Measurements from ENCODE around the gene TYW1. TPM values are rescaled to one million over a fixed set of nuclear protein-coding genes. Genes with fewer than 3 reads are reported as not detected.
"Not testable (repeated sequence)": the region's sequence is repeated elsewhere in the genome, so short reads cannot be mapped to it uniquely, and the experiment has no call there.

TYW1 gene
- total RNA-seq, 5 donors from 2014 or later (not counting 1 experiment from before 2014, with no cell fraction given), result 20.1 to 26.7 (median 22.7) TPM

DNA sequence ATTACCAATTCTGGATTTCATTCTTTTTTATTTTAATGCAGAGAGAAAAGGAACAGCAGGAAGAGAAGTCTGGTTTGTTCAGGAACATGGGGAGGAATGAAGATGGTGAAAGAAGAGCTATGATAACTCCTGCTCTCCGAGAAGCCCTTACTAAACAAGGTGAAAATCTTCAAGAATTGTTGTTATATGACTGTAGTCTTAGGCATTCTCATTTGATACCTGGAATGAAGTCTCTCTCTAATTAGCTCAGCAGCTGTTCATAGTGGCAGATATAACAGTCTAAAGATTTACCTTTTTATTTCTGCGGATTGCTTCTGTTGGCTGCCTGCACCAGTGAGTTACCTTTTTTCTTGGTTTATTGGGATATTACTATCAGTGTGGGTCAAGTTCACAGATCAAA lies 53.3 kb downstream of the TYW1 start:
- H3K4me1 ChIP-seq (ENCODE audit: control insufficient read depth in 1 of 2, extremely low read depth in 1 of 2, insufficient read depth in 2 of 2, low read length in 2 of 2); H3K4me3 ChIP-seq (ENCODE audit: control insufficient read depth in 1 of 2, extremely low read depth in 1 of 2, low read length in 1 of 2); H3K27ac Mint-ChIP-seq; H3K27me3 Mint-ChIP-seq; POLR2A ChIA-PET; H3K36me3 ChIP-seq (ENCODE audit: control insufficient read depth in 2 of 2, extremely low read depth in 1 of 2, insufficient read depth in 1 of 2, low read length in 1 of 2); DNase-seq; CTCF ChIA-PET; H3K4me3 Mint-ChIP-seq; ATAC-seq (replicated peaks in 1 of 4); H3K9me3 ChIP-seq; H3K27me3 ChIP-seq (replicated peaks in 1 of 2; ENCODE audit: control insufficient read depth in 2 of 2, extremely low read depth in 1 of 2, insufficient read depth in 2 of 2, low read length in 1 of 2); H3K27ac ChIP-seq (ENCODE audit: low read length): not testable (repeated sequence)
- peaks cover 3 to 12% (median 5%) of the 10 kb centered on the region in 3 donors for H3K9me3 Mint-ChIP-seq
- no CpG with 5 or more reads among the region's 2 CpGs for WGBS (ENCODE audit: insufficient coverage)
- peaks cover 58% of the 10 kb centered on the region for H3K36me3 Mint-ChIP-seq
- peaks cover 25 to 31% (median 30%) of the 10 kb centered on the region in 3 donors for H3K4me1 Mint-ChIP-seq

DNA sequence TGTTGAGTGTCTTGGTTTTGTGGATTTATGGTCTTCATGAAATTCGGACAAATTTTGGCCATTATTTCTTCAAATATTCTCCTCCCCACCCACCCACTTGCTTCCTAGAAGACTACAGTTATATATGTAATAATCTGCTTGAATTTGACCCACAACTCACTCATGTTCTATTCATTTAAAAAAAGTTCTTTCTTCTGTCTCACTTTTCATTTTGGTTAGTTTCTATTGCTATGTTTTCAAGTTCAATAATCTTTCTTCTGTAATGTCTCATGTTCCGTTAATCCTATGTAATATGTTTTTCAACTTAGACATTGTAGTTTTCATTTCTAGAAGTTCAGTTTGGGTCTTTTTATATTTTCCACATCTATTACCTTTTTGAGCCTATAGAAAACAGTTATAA lies 55.5 kb downstream of the TYW1 start:
- POLR2A ChIA-PET, result interaction anchor here in 1 of 2 donors (0.6 kb wide), 1 partner anchor 485 kb away, joined by 3 read pairs; no protein-coding TSS in a partner anchor
- not testable (repeated sequence) for H3K27ac Mint-ChIP-seq; H3K9me3 ChIP-seq; H3K4me3 ChIP-seq (ENCODE audit: control insufficient read depth in 1 of 2, extremely low read depth in 1 of 2, low read length in 1 of 2); H3K27me3 ChIP-seq (replicated peaks in 1 of 2; ENCODE audit: control insufficient read depth in 2 of 2, extremely low read depth in 1 of 2, insufficient read depth in 2 of 2, low read length in 1 of 2); ATAC-seq (replicated peaks in 1 of 4); DNase-seq; H3K4me3 Mint-ChIP-seq; H3K4me1 ChIP-seq (ENCODE audit: control insufficient read depth in 1 of 2, extremely low read depth in 1 of 2, insufficient read depth in 2 of 2, low read length in 2 of 2); H3K36me3 ChIP-seq (ENCODE audit: control insufficient read depth in 2 of 2, extremely low read depth in 1 of 2, insufficient read depth in 1 of 2, low read length in 1 of 2); H3K27ac ChIP-seq (ENCODE audit: low read length); H3K27me3 Mint-ChIP-seq
- H3K36me3 Mint-ChIP-seq, result peaks cover 61% of the 10 kb centered on the region
- CTCF ChIA-PET, result interaction anchor here in 1 of 2 donors (0.6 kb wide), 1 partner anchor 493 kb away, joined by 3 read pairs; no protein-coding TSS in a partner anchor
- H3K9me3 Mint-ChIP-seq, result peaks cover 3 to 12% (median 5%) of the 10 kb centered on the region in 3 donors
- H3K4me1 Mint-ChIP-seq, result peaks cover 15 to 23% (median 16%) of the 10 kb centered on the region in 3 donors
- WGBS (ENCODE audit: insufficient coverage), result no CpG with 5 or more reads among the region's 2 CpGs

DNA sequence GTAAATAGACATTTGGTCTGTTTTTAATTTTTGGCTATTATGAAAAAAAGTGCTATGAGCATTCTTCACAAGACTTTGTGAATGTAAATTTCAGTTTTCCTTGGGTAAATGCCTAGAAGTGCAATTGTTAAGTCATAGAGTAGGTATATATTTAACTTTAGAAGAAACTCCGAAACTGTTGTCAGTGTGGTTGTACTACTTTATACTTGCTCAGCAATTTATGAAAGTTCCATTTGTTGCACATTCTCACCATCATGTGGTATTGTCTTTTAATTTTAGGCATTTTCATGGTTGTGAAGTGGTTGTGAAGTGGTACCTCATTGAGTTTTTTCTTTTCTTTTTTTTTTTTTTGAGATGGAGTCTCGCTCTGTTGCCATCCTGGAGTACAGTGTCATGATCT lies 60.0 kb downstream of the TYW1 start:
- no peaks in the 10 kb centered on the region for H3K27me3 Mint-ChIP-seq
- Histone ChIP-seq H3K4me1 (ENCODE audit: control insufficient read depth in 1 of 2, extremely low read depth in 1 of 2, insufficient read depth in 2 of 2, low read length in 2 of 2) (no peaks in the 10 kb centered on the region), H3K27me3 (replicated peaks in 1 of 2; ENCODE audit: control insufficient read depth in 2 of 2, extremely low read depth in 1 of 2, insufficient read depth in 2 of 2, low read length in 1 of 2) (no peaks in the 10 kb centered on the region), H3K27ac (ENCODE audit: low read length) (no peak overlapping the region), H3K4me3 (ENCODE audit: control insufficient read depth in 1 of 2, extremely low read depth in 1 of 2, low read length in 1 of 2) (no peak overlapping the region), H3K9me3 (no peaks in the 10 kb centered on the region), H3K36me3 (ENCODE audit: control insufficient read depth in 2 of 2, extremely low read depth in 1 of 2, insufficient read depth in 1 of 2, low read length in 1 of 2) (peaks cover 0 to 17% of the 10 kb centered on the region in 2 donors)
- WGBS (ENCODE audit: insufficient coverage), result no CpG with 5 or more reads among the region's 2 CpGs
- ATAC-seq (replicated peaks in 1 of 4) (no peak), DNase-seq (no peak)
- H3K36me3 Mint-ChIP-seq, result peaks cover 54% of the 10 kb centered on the region
- H3K4me3 Mint-ChIP-seq, result no peak overlapping the region
- CTCF ChIA-PET, result no interaction called here
- H3K4me1 Mint-ChIP-seq, result peaks cover 0 to 13% (median 9%) of the 10 kb centered on the region in 3 donors
- no peak overlapping the region for H3K27ac Mint-ChIP-seq
- POLR2A ChIA-PET, result no interaction called here
- peaks cover 3 to 8% (median 5%) of the 10 kb centered on the region in 3 donors for H3K9me3 Mint-ChIP-seq

DNA sequence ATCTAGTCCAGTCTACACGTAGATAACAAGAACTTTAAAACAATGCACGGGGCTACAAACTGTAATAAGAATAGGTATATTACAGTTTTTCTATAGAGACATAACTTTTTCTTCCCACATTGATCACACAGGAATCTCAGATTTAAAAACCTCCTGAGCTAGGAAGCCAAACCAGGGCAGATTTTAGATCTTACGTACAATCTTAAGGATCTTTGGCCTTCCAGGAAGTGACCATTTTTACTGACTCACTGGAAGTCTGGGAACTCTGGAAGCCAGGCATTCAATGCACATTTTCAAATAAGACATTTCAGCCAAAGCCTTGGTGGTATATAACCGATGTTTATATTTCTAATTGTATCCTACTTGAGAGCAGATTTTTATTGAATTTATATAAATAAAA lies 64.7 kb downstream of the TYW1 start:
- DNase-seq; CTCF ChIA-PET; H3K36me3 ChIP-seq (ENCODE audit: control insufficient read depth in 2 of 2, extremely low read depth in 1 of 2, insufficient read depth in 1 of 2, low read length in 1 of 2); ATAC-seq (replicated peaks in 1 of 4); H3K27me3 ChIP-seq (replicated peaks in 1 of 2; ENCODE audit: control insufficient read depth in 2 of 2, extremely low read depth in 1 of 2, insufficient read depth in 2 of 2, low read length in 1 of 2); H3K27ac Mint-ChIP-seq; H3K4me3 Mint-ChIP-seq; POLR2A ChIA-PET; H3K9me3 ChIP-seq; H3K4me3 ChIP-seq (ENCODE audit: control insufficient read depth in 1 of 2, extremely low read depth in 1 of 2, low read length in 1 of 2); H3K9me3 Mint-ChIP-seq; H3K4me1 Mint-ChIP-seq; H3K4me1 ChIP-seq (ENCODE audit: control insufficient read depth in 1 of 2, extremely low read depth in 1 of 2, insufficient read depth in 2 of 2, low read length in 2 of 2); H3K27ac ChIP-seq (ENCODE audit: low read length); H3K27me3 Mint-ChIP-seq: not testable (repeated sequence)
- WGBS (ENCODE audit: insufficient coverage), result no CpG with 5 or more reads among the region's 4 CpGs
- peaks cover 51% of the 10 kb centered on the region for H3K36me3 Mint-ChIP-seq

DNA sequence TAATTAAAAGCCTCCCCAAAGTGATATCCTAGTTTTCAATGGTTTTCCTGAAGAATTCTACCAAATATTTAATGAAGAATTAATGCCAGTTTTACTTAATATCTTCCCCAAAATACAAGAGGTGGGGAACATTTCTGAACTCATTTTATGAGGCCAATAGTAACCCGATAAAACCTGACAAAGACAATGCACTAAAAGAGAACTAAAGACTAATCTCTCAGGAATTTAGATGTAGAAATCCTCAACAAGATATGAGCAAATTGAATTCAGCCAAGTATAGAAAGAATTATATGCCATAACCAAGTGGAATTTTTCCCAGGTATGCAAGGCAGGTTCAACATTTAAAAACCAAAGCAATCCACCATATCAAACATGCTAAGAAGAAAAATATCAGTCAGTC lies 66.2 kb downstream of the TYW1 start:
- H3K27ac Mint-ChIP-seq; DNase-seq; ATAC-seq (replicated peaks in 1 of 4); H3K4me1 ChIP-seq (ENCODE audit: control insufficient read depth in 1 of 2, extremely low read depth in 1 of 2, insufficient read depth in 2 of 2, low read length in 2 of 2); H3K9me3 ChIP-seq; H3K27me3 Mint-ChIP-seq; H3K4me1 Mint-ChIP-seq; CTCF ChIA-PET; H3K9me3 Mint-ChIP-seq; H3K27ac ChIP-seq (ENCODE audit: low read length); H3K27me3 ChIP-seq (replicated peaks in 1 of 2; ENCODE audit: control insufficient read depth in 2 of 2, extremely low read depth in 1 of 2, insufficient read depth in 2 of 2, low read length in 1 of 2); H3K4me3 Mint-ChIP-seq; POLR2A ChIA-PET; H3K4me3 ChIP-seq (ENCODE audit: control insufficient read depth in 1 of 2, extremely low read depth in 1 of 2, low read length in 1 of 2): not testable (repeated sequence)
- no CpG with 5 or more reads among the region's 1 CpG for WGBS (ENCODE audit: insufficient coverage)
- H3K36me3 Mint-ChIP-seq, result peaks cover 58% of the 10 kb centered on the region
- H3K36me3 ChIP-seq (ENCODE audit: control insufficient read depth in 2 of 2, extremely low read depth in 1 of 2, insufficient read depth in 1 of 2, low read length in 1 of 2), result peaks cover 0 to 11% of the 10 kb centered on the region in 2 donors

DNA sequence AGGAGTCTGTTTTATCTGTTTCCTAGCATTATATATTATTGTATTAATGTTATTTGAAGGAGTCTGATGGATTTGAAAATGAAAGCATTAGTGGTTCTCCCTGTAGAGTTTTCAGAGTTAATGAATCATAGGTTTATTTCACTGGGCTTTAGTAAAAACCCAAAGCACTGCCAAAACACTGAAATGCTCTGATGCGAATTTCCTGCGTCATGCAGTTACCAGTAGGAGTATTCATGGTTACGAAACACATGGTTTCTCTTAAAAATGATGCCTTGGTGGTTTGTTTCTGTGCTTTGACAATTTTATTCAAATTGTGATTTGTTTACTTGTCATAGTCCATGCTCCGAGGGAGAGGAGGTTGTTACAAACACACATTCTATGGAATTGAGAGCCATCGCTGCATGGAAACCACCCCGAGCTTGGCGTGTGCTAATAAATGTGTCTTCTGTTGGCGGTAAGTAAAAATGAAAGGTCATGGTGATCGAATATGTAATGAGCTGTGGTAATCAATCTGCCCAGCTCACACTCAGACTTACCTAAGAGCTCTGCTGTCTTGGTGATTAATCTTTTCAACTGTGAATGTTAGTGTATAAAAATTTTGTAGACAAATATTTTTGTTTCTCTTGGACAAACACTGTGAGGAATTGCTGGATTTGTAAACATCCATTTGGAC lies 70.5 kb downstream of the TYW1 start:
- peaks cover 3 to 14% (median 10%) of the 10 kb centered on the region in 3 donors for H3K9me3 Mint-ChIP-seq
- H3K27ac Mint-ChIP-seq; H3K4me1 ChIP-seq (ENCODE audit: control insufficient read depth in 1 of 2, extremely low read depth in 1 of 2, insufficient read depth in 2 of 2, low read length in 2 of 2); H3K4me3 Mint-ChIP-seq; ATAC-seq (replicated peaks in 1 of 4); H3K27ac ChIP-seq (ENCODE audit: low read length); H3K9me3 ChIP-seq; H3K27me3 Mint-ChIP-seq; DNase-seq; CTCF ChIA-PET; POLR2A ChIA-PET; H3K4me3 ChIP-seq (ENCODE audit: control insufficient read depth in 1 of 2, extremely low read depth in 1 of 2, low read length in 1 of 2); H3K4me1 Mint-ChIP-seq; H3K27me3 ChIP-seq (replicated peaks in 1 of 2; ENCODE audit: control insufficient read depth in 2 of 2, extremely low read depth in 1 of 2, insufficient read depth in 2 of 2, low read length in 1 of 2): not testable (repeated sequence)
- WGBS (ENCODE audit: insufficient coverage), result 85% methylated on average over 2 of the region's 9 CpGs
- peaks cover 0 to 14% of the 10 kb centered on the region in 2 donors for H3K36me3 ChIP-seq (ENCODE audit: control insufficient read depth in 2 of 2, extremely low read depth in 1 of 2, insufficient read depth in 1 of 2, low read length in 1 of 2)
- peaks cover 67% of the 10 kb centered on the region for H3K36me3 Mint-ChIP-seq
